Ishikawa (cell line): ENCODE measurements around the gene PTCRA.

ENCODE experiments used
- CREB1 ChIP-seq: IDR thresholded peaks from 2 replicates; pipeline ENCODE4 v1.6.1; 2012; ENCODE audit warnings: low read depth
- MAX ChIP-seq: IDR thresholded peaks from 2 replicates; pipeline ENCODE4 v1.6.1; 2012
- NFIC ChIP-seq: IDR thresholded peaks from 2 replicates; pipeline ENCODE4 v1.6.1; 2012
- RAD21 ChIP-seq: IDR thresholded peaks from 2 replicates; pipeline ENCODE4 v1.6.1; 2012; ENCODE audit warnings: low read depth
- TAF1 ChIP-seq: IDR thresholded peaks from 2 replicates; pipeline ENCODE4 v1.6.1; 2012; ENCODE audit warnings: low read depth, mild to moderate bottlenecking
- TEAD4 ChIP-seq: IDR thresholded peaks from 2 replicates; pipeline ENCODE4 v1.6.1; 2012
- YY1 ChIP-seq: IDR thresholded peaks from 2 replicates; pipeline ENCODE4 v1.6.1; 2012; ENCODE audit warnings: low read depth

- TF ChIP-seq CREB1 (no peak), TAF1 (no peak), RAD21 (no peak), YY1 (no peak), TEAD4 (no peak), MAX (no peak), NFIC (no peak; the same call in 1 of the 2 replicates)
Measured at GRCh38 chr6:42889815-42890214, 26.0 kb upstream of the PTCRA start.
